Inflammatory macrophage (primary cell): ENCODE data around the gene FRMD4A.
"Not testable (repeated sequence)": the region's sequence is repeated elsewhere in the genome, so short reads cannot be mapped to it uniquely, and the experiment has no call there.

Source experiments
- DNase-seq, 2 donors: peaks; one replicate each; pipeline ENCODE4 v3.0.0-alpha.2; 2020 to 2022

Gene FRMD4A

DNA sequence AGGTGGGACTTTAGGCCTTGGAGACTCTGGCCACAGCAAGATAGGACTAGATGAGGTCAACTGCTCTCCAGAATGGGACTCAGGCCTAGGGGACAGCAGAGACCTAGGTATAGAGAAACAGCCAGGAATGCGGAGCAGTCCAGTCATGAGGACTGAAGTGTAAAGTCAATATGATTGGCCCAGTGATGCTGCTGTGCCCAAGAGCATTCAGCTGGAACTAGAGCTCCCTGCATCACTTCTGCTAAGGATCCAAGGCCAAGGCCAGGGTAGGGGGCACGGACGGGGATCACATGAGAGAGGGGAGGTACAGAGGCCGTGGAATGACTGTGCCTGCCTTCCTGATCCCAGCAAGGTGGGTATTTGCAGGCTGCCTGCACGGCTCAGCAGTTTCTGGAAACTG lies 237.9 kb downstream of the FRMD4A start:
- no peak for DNase-seq

DNA sequence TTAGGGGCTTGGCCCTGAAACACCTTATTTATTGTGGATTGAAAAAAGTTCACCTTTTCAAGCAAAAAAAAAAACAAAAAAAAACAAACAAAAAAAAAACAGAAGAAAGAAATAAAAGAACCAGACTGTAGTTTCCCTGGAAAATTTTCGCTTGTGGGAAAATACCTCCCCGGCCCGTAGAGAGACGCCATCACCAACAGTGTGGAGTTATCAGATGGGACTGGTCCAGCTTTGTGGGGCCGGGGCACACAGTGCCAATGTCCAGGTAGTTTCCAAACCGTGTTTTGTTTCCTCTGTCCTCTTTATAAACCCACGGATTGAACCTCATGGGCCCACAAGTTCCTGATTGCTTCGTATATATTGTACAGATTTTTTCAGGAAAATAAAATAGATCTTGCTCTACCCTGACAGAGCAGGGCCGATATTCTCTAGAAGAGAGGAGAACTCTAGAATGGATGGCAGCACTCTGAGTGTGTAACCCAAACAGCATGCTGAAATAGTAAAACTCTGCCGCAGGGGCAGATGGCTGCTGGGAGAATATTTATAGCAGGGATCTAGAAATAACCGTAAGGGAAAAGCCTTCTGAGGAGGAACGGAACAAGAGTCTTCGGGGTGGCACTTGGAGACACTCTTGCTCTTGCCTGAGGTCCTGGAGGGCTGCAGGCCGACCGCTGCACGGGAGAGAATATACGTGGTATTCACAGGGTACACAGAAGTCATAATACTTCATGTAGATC lies 241.0 kb downstream of the FRMD4A start:
- no peak for DNase-seq

DNA sequence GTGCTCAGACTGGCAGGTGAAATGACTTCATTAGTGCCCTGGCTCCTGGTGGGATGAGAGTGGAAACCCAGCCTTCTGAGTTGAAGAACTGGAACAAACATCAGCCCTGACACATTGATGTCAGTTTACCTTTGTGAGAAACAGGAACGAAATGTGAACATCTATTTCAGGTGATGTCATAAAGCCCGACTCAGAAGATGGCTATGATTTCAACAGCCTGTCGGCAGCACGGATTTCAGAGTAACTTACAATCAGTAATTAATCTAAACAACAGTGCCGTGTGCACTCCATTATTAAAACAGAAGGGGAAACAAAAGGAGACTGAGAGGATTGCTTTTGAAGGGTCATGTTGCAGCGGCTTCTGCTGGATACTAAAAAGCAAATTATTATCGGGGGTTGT lies 243.2 kb downstream of the FRMD4A start:
- DNase-seq: no peak

DNA sequence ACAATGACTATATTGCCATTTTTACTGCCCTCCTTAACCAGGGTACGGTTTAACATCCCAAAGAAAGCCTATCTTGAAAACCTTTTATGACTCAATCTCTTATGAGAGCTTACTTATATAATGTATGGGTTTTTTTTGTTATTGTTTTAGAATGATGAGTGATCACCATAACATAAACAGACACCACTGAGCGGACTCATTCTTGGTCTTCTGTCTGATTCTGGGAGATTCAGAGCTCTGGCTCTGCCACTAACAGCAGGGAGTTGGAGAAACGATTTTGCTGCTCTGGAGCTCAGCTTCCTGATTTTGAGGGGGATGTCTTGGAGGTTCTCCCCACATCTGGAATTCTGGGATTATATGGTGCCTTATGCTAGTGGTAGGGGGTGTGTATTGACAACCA lies 244.1 kb downstream of the FRMD4A start:
- DNase-seq: no peak

DNA sequence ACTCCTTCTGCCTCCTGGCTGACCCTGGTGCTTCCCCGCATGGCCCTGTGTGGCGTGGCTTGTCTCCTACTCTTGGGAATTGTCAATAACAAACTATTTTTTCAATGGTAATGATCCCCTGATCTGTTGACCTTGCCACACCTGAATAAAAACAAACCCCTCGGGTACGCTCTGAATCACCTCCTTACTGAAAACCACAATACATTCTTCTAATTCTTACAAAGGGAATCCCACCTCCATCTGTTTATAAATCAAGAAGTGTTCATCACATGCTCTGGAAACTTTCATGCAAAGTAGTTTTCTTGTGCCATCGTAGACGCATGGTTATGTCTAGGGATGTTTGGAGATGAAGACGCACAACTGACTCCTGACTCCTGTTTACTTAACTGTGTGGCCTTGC lies 245.8 kb downstream of the FRMD4A start:
- no peak for DNase-seq

DNA sequence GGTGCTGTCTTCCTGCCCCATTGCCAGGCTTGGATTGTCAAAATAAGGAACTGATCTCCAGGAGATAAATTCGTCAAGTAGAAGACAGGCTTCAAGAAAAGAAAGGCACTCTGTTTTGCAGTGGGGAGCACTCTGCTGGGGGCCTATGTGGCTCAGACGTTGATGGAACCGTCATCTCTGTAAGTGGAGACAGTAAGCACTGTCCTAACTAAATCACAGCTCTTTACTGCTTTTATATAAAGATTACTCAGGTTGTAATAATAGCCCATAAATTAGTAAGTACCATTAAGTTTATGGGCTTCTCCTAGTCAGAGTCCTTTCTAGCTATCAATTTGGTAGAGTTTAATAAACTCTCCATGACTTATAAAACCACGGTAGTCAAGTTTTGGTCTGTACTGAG lies 249.9 kb downstream of the FRMD4A start:
- DNase-seq: no peak

DNA sequence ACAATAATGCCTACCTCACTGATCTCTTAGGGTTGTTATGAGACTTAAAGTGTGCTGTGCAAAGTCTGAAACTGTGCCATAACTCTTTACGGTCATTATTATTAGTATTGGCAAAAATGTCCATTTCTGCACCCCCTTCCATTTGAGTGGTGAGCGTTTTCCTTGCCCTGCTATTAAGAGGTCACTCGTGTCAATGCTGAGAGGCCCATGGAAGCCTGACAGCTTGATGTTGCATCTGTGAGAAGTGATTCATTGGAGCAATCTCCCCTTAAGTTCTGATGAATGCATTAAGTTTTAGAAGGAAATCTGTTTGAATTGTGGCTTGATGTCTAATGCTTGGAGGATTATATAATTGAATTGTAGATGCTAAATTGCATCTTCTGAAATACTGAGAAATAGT lies 253.3 kb downstream of the FRMD4A start:
- DNase-seq: no peak

DNA sequence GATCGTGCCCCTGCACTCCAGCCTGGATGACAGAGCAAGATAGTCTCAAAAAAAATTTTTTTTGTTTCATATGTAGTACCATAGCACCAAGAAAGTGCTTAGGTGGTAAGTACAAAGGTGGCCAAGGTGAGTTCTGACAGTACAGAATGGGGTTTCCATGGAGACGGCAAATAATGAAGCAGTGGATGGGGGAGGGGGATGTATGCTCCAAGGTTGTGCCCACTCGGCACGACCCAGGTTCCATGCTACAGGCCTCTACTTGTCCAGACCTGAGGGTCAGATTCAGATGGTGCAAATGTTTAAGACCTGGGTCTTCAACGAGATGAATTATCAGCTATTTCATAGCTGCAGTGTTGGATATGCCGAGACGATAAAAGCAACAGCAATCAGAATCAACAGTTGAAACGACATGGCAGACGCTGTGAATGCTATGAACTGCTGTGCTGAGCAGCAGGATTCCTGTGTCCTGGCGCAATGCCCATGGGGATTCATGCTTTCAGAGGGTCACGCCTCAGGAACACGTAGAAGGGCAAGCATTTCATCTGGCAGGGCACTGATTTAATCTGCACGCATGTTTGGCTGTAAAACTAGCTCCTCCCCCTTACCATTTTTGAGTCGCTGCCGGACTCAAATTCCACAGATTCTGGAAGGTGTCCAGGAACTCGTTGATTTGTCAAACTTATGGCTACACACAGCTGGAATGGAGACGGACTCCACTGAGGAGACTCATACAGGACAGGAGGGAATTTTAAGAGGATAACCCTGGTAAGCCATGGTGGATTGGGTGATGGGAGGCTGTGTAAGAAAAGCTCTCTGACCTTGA lies 256.5 kb downstream of the FRMD4A start:
- no peak for DNase-seq

DNA sequence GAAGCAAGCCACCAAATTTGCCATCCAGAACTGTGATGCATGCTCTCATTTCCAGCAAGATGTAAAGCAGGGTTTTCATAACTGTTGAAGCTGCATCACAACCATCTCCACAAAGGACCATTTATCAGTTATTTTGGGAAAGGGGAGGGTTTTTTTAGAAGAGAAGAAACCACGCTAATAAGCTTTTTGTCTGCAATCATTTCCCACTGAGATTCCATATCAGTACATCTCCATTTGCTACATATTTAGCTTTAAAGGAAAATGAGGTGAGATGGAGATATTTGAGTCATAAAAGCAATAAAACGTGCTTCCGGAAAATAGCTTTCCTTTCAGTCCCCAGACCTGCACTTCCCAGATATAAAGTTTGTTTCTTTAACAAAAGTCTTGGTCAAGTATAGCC lies 258.2 kb downstream of the FRMD4A start:
- no peak for DNase-seq

DNA sequence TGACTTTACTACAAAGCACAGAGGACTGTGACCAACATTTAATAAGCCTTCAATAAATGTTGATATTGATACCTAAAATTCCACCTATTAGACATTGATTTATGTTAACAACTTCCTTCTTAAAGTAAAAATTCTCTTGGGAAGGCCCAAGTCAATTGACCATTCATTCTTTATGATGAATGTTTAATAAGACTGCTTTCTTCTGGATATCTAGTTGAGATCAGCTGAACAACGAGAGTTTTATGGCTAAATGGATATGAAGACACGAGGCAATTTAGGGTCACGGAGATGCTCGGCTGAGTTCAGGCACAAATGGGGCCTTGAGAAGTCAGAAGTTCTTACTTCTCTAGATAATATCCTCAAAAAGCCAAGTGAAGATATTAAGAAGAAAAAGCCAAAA lies 258.8 kb downstream of the FRMD4A start:
- DNase-seq: no peak

DNA sequence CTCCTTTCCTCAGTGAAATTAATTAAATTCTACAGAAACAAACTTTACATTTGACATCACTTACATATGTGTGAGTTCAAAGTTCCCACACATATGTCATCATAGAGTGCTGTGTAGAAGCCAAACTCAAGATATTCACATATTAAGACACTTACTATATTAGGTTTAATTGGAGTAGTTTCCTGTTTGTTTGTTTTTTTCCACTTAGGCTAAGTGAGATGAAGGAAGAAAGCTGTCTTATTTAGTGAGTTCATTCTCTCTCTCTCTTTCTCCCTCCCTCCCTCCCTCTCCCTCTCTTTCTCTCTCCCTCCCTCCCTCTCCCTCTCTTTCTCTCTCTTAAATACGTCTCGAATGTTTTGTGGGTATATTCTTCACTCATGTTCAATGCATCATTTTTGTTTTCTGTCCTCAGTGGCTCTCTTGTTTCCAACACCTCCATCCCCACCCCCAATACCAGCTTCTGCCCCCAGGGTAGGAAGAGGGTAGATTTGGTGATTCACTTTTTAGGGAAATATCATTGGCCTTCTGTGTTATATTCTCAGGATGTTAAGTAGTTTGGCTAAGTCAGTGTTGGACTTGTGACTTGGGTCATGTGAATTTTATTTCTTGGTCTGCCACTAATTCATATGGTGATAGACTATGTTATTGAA lies 262.0 kb downstream of the FRMD4A start:
- DNase-seq: no peak

DNA sequence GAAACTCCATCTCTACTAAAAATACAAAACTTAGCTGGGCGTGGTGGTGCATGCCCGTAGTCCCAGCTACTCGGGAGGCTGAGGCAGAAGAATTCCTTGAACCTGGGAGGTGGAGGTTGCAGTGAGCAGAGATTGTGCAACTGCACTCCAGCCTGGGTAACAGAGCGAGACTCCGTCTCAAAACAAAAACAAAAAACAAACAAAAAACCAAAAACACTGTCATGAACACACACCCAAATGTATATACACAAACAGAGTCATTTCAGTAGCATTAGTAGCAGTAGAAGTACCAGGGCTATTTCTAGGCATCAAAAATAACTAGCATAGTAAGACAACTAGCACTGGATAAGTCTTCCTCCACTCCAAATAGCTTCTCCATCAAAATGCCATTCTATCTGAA lies 263.1 kb downstream of the FRMD4A start:
- DNase-seq: not testable (repeated sequence)

DNA sequence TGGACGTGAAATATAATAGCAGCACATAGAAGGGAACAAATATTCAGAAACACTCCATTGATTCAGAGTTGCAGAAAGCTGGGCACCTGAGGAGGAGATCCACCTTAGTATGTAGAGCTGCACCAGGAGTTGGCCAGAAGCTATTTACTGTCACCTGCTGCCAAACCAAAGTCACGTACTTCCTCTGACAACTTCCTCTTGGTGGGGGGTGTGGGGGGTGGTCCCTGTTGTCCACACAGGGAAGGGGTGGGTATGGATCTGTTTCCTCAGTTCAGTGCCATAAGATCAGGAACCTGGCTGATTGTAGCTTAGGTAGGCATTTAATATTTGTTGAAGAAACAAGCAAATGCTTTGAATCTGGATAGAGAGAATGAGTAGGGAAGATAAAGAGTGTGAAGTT lies 264.6 kb downstream of the FRMD4A start:
- DNase-seq: no peak

DNA sequence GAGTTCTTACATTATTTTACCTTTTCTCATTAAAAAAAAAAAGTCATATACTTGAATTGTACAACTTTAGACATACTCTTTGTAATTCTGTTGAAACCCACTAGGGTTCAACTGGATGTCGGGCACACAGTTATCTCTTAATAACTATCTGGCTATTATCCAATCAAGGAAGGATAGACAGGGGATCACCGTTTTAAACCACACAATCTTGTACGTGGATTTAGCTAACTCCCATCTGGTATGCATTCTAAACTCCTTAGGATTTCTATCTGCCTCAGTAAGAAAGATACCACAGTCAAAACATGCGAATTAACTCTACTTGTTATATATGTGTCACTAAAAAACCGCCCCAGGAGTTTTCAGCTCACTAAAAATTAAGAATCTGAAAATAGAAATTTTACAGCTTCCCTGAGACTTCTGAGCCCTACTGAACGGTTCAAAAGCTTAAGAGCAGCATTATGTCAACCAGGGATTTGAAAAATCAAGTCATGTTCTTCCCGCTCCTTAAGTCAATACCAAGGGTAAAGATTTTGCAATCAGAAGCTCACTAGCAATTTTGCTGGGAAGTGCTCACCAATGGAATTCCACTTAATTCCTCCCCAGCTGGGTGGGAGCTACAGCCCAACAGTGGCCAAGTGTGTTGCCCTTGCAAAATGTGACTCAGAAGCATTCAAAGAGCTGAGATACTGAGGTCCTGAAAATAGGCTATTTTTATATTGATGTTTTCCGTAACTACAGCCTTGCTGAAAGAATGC lies 267.0 kb downstream of the FRMD4A start:
- no peak for DNase-seq

DNA sequence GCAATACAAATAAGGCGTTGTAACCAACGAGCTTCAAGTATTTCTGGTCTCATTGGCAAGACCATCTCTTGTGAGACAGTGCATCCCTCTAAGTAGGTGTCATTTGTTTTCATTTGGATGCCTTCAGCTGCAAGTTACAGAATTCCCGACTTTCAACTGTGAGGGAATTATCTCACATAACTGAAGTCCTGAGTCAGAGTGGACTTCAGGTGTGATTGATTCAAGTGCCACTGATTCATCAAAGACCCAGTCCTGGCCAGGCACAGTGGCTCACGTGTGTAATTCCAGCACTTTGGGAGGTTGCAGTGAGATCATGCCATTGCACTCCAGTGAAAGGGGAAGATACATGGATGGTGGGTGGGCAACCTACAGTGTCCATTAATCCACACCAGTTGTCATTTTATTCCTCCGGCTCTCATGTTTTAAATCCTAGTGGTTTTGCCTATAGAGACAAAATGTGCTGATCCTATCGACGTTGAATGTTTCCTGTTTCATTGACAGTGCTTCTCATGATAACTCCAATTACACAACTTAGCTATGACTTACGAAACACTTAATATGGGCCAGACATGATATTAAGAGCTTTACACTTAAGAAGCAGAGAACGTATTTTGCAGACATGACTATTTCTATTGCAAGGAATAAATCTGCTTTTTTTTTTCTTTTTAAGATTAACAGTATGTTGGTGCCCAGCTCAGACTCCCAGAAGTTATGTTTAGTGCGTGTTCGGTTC lies 268.0 kb downstream of the FRMD4A start:
- DNase-seq: peak in 1 of 2 donors; percentile 32

DNA sequence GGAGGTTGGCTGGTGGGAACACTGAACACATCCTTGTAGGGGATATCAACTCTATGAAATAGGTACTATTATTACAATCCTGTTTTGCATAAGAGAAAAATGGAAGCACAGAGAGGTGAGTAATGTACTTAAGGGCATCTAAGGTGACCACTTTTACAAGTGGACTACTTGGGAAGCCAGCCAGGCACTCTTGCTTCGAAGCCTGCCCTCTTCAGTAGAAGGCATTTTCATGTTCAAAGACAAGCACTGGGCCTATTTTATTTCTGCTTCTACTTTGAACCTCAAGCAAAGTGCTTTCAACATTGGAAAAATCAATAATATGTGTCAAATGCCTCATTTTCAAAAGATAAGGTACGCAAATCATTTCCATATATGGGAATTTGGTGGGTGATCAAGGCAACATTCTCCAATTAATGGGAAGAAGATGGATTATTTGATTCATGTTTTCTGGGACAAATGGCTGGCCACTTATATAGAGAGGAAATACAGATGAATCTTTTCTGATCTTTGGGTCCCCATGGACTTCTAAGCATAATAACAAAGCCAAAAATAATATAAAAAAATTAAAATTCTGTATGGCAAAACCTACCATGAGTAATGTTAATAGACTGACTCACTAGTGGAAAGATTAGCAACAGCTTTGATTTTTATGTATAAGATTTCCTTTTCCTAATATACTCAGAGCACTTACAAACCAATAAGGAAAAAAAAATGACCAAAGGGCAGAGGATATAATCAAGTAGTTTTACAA lies 270.2 kb downstream of the FRMD4A start:
- DNase-seq: no peak

DNA sequence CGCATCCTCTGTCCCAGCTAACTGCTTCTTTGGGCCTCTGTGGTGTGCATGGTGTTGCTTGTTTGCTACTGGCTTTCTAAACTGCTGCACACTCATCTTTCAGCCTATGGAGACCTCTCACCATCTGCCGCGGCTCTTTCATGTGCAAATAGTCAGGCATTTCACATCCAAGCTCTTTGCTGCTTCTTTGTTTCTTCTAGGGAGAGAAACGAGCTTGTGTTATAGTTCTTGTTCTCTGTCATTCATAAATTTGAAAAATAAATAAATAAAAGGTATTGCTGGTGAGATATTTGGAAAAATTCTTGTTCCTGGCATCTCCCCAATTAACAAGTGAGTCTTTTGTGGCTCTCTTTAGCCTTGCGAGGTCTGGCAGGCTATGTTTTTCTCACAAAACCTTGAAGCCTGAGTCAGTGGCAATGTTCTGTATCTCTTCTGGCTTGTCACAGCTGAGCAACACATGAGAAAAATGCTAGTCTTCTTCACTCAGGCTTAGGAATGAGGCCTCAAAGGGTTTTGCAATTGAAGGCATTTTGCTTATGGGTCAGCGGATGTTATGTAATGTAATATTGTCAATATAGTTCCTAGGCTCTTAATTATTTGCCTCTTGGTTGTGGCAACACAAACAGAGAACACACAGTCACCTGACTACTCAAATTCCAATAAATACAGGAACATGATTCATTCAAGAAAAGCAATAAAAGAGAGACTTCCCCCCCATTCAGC lies 274.0 kb downstream of the FRMD4A start:
- DNase-seq: no peak

DNA sequence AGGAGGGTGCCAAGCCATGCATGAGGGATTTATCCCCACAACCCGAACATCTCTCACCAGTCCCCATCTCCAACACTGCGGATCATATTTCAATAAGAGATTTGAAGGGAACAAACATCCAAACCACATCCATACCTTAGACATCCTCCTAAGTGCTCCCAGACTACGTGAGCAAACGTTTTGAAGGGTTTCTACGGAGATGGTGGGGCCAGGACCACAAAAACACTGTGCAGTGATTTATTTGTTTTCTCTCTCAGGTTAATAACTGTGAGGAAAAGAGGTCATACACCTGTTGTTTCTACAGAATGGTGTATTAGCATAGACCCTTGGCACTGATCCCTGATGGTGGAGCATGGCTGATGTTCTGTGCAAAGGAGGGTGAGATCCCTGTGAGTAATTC lies 277.8 kb downstream of the FRMD4A start:
- DNase-seq: no peak

DNA sequence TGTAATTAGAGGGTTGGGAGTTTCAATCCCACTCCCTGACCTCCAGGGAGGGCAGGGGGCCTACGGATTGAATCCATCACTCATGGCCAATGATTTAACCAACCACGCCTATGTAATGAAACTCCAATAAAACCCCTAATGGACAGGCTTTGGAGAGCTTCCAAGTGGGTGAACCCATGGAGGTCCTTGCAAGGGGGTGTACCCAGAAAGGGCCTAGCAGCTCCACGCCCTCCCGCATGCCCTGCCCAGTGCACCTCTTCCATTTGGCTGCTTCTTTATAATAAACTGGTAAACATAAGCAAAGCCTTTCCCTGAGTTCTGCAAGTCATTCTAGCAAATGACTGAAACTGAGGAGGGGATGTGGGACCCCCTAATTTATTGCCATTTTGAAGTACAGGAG lies 280.1 kb downstream of the FRMD4A start:
- no peak for DNase-seq

DNA sequence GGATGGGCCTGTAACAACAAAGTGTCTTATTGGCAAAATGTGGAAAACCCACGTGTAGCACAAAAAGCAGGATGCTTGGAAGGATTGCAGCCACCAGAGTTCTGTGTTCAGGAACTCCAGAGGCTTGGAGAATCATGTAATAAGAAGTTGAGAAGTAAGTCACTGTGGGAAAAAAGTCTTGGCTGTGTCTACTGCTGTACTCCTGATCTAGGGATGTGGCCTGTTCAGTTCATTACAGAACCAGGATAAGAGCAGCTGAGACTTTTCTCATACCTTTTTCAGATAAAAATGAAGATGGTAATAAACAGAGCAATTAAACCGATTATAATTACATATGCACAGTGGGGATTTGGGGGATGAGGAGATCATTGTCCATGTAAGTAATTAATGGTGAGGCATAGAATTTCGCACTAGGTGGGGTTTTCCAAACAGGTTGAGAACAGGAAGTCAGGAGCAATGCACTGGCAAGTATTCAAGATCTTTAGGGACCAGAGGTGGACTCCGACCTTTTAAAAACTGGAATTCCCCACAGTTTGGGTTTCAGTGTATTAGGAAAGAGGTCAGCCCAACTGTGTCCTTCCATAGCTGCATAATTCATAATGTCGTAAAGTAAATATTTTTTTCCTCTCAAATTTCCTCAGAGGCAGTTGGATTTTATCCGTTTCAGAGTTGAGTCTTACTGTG lies 281.7 kb downstream of the FRMD4A start:
- DNase-seq: no peak
